Activated CD8-positive, alpha-beta memory T cell treated with anti-CD3 and anti-CD28 coated beads for 36 hours (primary cell): ENCODE measurements around the gene HHAT. TPM values are rescaled to one million over a fixed set of nuclear protein-coding genes. Genes with fewer than 3 reads are reported as not detected.
"Not testable (repeated sequence)": the region's sequence is repeated elsewhere in the genome, so short reads cannot be mapped to it uniquely, and the experiment has no call there.

Source experiments
- CTCF ChIA-PET: fragments of 350-600 bp; sonication (Branson Sonifier 250); formaldehyde crosslinking; loops from one replicate; lab custom pipeline; 2021; ENCODE audit warnings: antibody characterized with exemption; lab: Charles Lee
- POLR2A ChIA-PET: fragments of 350-600 bp; sonication (Branson Sonifier 250); formaldehyde crosslinking; loops from one replicate; lab custom pipeline; 2021; ENCODE audit warnings: antibody characterized with exemption; lab: Charles Lee
- total RNA-seq, 2 experiments: library from RNA; stranded (reverse); gene quantifications; one replicate each; pipeline ENCODE4 v1.2.3, GENCODE V29; 2021

The HHAT gene
- total RNA-seq, 2 experiments from 2014 or later, result 0.82 to 1.5 TPM

DNA sequence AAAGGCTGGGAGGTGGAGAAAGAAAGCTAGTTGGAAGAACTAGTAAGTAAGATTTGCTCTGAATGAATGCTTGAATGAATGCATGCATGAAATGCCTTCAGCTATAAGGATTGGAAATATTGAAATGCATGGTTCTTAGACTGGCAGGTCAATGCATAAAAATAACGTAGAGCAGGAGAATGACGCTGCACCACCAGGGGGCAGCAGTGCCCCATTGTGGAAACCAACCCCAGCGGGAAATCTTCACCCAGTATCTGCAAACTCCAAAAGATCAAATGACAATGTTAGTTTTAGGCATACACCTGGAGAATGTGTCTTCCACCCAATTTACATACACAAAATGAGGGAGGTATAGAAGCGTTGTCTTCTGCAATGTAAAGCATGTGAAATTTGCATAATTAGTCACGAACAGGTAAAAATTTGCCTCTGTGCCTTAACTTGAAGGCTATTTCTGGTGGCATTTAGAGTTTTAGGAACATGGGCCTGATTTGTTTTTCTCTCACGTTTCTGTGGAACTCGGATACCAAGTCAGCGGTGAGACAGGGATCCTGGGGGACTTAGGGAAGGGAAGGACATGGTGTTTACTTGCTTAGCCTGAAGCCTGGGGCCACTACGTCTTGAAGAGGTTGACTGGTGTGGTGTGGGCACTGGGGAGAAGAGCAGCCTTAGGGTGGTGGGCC, 78.6 kb downstream of the HHAT start:
- CTCF ChIA-PET, result interaction anchor here (0.6 to 1.3 kb wide), 6 partner anchors 40 to 728 kb away, joined by 3 to 6 read pairs (median 3); partner anchors contain the start of gene KCNH1
- POLR2A ChIA-PET, result no interaction called here

DNA sequence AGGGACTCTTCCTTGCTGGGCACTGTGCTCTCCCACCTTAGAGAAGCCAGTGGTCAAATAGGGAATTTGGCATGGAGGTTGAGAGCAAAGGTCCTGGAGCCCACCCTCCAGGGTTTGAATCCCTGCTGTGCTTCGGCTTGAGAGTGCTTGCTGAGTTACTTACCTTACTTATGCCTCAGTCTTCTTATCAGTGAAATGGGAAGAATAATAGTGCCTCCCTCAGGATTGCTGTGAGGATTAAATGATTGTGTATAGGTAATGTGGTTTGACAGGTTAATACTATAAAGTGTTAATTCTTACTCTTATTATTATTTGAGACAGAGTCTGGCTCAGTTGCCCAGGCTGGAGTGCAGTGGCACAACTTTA, 79.2 kb downstream of the HHAT start:
- ChIA-PET CTCF (interaction anchor here (0.6 to 2.0 kb wide), 3 partner anchors 11 to 726 kb away, joined by 3 to 9 read pairs (median 3); partner anchors contain the start of gene KCNH1), POLR2A (no interaction called here)

DNA sequence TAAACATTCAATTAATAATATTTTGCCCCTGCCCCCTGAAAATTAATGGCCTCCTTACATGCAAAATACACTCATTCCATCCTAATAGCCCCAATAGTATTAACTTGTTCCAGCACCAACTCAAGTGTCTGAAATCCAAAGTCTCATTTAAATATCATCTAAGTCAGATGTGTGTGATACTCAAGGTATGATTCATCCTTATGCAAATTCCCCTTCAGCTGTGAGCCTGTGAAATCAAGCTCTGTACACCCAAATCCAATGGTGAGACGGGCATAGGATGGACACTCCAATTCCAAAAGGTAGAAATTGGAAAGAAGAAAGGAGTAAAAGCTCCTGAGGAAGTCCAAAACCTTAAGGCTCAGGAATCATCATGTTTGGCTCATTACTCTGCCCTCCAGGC, 83.5 kb downstream of the HHAT start:
- CTCF ChIA-PET, result no interaction called here
- POLR2A ChIA-PET, result no interaction called here

DNA sequence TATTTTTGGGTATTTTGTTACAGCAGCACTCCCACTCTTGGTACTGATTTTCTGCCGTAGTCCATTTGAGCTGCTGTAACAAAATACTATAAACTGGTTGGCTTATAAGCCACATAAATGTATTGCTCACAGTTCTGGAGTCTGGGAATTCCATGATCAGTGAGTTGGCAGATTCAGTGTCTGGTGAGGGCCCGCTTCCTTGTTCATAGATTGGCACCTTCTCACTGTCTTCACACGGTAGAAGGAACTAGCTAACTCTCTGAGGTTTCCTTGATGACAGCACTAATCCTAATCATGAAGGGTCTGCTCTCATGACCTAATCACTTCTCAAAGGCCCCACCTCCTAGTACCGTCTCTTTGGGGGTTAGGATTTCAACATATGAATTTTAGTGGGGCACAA, 85.2 kb downstream of the HHAT start:
- POLR2A ChIA-PET, result no interaction called here
- CTCF ChIA-PET, result interaction anchor here (0.6 to 0.7 kb wide), 2 partner anchors 53 to 1358 kb away, joined by 3 to 5 read pairs; no protein-coding TSS in a partner anchor

DNA sequence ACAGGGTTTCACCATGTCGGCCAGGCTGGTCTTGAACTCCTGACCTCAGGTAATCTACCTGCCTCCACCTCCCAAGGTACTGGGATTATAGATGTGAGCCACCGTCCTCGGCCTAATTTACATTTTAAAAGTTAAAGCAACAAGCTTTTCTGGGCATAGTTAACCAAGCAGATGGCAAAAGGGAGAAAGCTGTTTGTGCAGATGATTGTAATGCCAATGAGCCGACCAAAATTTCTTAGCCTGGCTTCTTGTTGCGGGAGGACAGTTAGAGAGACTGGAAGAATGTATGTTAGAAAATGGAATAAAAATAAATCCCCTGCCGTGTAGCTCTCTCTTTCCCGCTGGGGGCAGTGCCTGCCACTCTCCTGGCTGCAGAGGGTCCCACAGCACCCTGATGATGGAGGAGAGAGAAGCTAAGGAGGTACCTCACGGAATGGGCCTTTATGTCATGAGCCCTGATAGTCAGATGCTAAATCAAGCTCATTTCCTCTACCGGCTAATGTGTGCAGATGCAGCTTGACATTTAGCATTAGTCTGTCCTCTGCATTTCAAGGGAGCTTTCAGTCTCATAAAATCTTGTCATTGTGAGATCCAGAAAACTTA, 87.2 kb downstream of the HHAT start:
- ChIA-PET CTCF (interaction anchor here (1.4 kb wide), 2 partner anchors 34 to 718 kb away, joined by 3 to 4 read pairs; partner anchors contain the start of gene KCNH1), POLR2A (no interaction called here)

DNA sequence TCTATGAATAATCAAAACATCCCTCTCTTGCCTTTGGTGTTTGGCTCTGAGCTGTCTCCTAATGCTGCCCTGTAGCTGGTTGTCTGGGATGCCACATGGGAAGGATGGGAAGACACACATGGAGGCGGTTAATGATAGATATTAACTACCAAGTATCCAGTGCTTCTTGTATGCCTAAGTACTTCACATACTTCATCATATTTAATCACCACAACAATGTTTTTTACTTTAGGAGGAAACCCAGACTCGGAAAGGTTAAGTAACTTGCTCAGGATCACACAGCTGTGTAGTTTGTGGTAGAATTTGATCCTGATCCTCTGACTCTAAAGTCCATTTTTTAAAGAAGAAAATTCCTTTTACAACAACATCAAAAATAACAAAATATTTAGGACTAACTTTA, 88.0 kb downstream of the HHAT start:
- ChIA-PET POLR2A (no interaction called here), CTCF (interaction anchor here (1.4 kb wide), 2 partner anchors 33 to 717 kb away, joined by 3 to 4 read pairs; partner anchors contain the start of gene KCNH1)

DNA sequence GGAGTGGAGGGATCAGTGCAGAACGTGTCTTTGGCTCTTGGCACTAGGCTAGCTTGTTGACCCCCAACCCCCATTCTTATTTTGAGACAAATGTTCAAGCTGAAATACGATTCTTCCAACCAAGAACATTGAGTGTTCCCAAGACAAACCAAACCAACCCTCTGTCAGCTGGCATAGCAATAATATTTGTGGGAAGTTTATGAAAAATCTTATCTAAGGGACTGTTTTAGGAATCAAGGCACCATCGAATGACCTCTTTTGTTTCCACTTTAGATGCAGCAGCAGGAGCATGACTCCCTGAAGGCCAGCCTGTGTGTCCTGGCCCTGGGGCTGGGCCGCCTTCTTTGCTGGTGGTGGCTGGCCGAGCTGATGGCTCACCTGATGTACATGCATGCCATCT, 89.2 kb downstream of the HHAT start:
- ChIA-PET POLR2A (no interaction called here), CTCF (interaction anchor here (1.2 kb wide), 1 partner anchor 9 kb away, joined by 3 read pairs; no protein-coding TSS in a partner anchor)

DNA sequence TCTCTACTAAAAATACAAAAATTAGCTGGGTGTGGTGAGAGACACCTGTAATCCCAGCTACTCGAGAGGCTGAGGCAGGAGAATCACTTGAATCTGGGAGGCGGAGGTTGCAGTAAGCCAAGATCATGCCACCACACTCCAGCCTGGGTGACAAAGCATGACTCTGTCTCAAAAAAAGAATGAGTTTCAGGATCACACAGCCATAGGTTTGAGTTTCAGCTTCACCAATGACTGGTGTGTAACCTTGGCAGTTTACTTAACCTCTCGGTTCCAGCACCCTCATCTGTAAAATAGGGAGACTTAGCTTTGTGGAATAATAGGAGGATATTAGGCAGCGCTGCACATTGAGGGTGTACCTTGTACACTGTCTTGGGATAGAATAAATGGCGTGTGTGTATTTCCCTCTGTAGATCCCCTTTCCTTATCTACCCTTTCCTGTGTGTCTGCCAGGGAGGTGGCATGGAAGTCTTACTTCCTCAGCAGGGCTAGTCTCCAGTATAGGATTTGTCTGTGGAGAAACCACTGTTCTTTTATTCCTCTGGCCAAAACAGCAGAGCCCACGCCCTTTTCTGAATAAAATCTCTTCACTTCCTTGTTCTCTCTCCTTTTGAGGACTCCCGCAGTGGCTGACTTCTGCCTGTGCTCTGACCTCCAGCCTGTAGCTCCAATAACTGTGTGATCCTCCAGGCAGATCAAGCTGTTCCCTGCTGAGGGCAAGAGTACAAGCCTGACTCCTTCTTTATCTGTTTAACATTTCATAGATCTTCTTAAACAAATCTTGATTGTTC, 90.4 kb downstream of the HHAT start:
- ChIA-PET POLR2A (no interaction called here), CTCF (interaction anchor here (1.2 kb wide), 1 partner anchor 11 kb away, joined by 3 read pairs; no protein-coding TSS in a partner anchor)

DNA sequence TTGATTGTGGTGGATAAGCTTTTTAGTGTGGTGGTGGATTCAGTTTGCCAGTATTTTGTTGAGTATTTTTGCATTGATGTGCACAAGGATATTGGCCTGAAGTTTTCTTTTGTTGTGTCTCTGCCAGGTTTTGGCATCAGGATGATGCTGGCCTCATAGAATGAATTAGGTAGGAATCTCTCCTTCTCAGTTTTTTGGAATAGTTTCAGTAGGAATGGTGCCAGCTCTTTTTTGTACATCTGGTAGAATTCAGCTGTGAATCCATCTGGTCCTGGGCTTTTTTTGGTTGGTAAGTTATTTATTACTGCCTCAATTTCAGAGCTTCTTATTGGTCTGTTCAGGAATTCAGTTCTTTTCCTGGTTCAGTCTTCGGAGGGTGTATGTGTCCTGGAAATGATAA, 98.0 kb downstream of the HHAT start:
- POLR2A ChIA-PET, CTCF ChIA-PET: not testable (repeated sequence)

DNA sequence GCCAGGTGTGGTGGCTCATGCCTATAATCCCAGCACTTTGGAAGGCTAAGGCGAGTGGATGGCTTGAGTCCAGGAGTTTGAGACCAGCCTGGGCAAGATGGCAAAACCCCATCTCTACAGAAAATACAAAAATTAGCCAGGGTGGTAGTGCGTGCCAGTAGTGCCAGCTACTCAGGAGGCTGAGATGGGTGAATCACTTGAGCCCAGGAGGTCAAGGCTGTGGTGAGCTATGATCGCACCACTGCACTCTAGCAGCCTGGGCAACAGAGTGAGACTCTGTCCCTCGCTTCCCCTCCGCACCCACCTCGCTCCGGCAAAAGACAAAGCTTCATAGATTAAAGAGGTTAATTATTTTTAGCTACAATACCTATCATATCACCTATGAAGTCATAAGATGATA, 100.0 kb downstream of the HHAT start:
- ChIA-PET POLR2A (no interaction called here), CTCF (no interaction called here)

DNA sequence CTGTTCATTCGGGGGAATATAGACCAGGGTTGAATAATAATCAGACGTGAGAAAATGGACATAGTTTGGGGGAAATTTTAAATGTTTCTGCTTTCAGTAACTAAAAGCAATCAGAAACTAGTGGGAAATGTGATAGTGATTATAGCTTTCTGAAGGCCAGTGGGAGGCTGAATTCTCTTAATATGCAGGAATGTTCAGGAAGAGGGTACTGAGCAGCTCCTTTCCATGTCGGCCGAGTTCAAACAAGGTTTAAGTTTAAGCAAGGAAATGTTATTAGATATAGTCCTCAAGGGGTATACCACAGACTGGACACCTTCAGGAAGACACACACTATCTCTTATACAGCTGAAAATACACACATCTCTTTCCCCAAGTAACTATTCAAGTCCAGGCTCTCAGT, 105.5 kb downstream of the HHAT start:
- ChIA-PET POLR2A (no interaction called here), CTCF (no interaction called here)

DNA sequence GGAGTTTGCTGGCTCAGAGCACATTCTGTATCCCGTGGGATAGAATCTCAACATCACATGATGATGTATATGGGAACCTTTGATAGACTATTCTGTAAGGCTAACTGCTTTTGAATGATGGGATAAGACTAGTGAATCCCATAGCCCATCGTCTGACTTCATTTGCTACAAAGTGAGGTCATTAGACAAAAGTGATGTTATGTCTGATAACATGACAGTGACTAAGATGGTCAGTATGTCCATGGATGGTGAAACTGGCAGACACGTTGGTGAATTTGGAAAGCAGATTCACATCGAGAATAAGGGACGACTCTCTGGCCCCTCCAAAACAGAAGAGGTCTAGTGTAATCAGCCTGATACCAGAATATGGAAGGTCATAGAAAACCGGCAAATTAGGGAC, 108.4 kb downstream of the HHAT start:
- ChIA-PET CTCF (no interaction called here), POLR2A (no interaction called here)

DNA sequence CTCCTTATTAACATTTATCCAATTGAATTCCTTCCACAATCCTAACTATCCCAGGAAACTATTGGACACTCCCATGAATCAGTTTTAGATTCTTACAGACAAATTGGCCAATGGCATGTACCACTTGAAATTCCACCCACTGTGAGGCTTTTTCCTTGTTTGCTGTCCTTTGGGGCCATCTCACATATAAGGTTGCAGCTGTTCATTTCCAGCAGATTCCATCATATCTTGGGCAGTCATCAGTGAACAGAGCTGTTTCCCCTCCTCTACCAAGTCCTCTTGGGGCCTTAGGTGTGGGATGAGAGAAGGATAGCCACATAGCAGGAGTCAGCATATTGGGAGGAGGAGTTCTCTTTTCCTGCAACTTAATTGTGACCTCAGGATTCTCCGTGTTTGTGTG, 109.1 kb downstream of the HHAT start:
- POLR2A ChIA-PET, result no interaction called here
- CTCF ChIA-PET, result no interaction called here

DNA sequence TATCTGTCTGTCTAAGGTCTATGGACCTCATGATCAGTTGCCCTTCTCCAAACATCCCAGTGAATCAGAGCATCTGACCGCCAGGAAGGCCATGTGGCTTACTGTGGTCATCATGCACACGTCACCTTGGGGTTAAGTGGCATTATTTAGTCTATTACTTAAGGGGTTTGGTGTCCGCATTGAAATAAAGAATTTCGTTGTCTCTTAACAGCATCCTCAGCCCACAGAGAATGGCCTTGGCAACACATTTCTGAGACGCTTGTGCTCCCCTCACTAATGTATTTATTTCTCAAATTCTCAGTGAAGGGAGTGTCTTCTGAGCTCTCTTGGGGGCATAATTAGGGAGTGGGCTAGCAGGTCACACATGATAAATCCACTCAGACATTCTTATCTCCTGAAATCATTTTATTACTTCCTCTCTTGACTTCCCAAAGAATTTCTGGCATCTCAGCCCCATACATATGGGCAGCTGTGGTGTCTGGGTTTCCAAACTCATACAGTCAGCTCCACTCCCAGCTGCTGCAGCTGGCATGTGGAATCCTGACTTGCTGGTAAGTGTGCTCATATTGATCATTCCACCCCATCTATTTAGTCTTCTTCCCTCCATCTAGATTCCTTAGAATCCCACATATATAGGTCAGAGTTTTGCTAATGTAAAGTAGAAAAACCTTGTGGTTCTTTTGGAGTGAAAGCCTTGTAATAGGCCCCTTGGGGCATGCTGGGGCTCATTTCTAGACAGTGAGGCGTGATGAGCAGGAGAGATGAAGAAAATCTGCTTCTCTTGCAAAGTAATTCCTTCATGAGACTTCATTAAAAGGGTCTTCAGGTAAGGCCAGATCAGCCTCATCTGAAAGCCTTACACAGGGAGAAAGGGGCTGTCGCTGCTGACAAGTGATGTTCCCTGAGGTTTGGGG, 110.5 kb downstream of the HHAT start:
- POLR2A ChIA-PET, result no interaction called here
- CTCF ChIA-PET, result interaction anchor here (0.7 to 2.3 kb wide), 2 partner anchors 695 to 1175 kb away, joined by 3 to 5 read pairs; partner anchors contain the start of gene KCNH1

DNA sequence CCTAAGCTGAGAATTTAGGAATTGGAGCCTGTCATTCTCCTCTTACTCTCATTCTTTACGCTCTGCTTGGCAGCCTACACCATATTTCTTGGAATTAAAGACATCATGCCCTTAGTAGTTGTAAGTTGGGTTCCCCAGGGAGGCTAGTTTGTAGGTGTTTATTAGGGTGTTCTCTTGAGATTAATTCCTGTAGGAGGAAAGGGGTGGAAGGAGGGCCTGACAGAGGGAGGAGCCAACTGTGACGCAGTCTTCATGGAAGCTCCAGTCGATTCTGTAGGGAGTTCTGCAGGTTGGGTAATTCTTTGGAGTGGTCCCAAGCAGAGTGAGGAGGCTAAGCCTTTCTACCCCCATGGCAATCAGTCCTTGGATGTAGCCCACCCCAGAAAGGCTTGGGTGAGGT, 111.4 kb downstream of the HHAT start:
- POLR2A ChIA-PET, result no interaction called here
- CTCF ChIA-PET, result interaction anchor here (0.7 to 2.3 kb wide), 2 partner anchors 694 to 1174 kb away, joined by 3 to 5 read pairs; partner anchors contain the start of gene KCNH1

DNA sequence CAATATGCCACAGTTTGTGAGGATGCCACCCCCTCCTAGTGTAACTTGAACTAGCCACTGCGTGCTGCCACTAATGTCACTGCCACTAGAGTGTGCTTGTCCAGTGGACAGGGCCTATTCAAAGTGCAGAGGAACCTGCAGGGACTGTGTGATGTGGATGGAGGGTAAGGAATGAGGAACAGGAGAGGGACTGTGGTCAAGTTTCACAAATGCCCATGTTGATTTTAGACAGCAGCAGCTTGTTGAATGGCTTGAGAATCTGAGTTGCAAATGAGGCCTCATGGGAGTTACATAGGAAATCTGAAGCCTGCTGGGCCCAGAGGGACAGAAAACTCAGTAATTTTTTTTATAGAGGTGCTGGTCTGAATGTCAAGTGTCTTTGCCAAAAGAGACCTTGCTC, 112.3 kb downstream of the HHAT start:
- CTCF ChIA-PET, result interaction anchor here (2.3 kb wide), 1 partner anchor 693 kb away, joined by 5 read pairs; the partner anchor contains the start of gene KCNH1
- POLR2A ChIA-PET, result no interaction called here

DNA sequence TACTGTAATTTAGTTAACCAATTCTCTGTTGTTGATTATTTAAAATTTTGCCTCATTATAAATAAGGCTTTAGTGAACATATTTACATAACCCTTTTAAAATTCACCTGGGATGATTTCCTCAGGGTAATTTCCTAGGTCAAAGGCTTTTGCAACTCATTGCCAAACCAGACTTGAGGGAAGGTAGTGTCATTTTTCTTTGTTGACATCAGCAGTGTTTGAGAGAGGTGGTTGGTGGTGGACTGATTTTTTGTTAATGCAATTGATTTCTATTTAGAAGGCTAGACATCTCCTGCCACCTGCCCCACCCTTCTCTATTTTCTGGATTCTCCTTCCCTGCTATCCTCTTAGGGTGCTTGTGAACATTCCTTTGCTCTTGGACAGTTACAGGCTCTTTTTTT, 116.8 kb downstream of the HHAT start:
- ChIA-PET POLR2A (no interaction called here), CTCF (interaction anchor here (0.7 to 3.3 kb wide), 2 partner anchors 689 to 932 kb away, joined by 3 to 17 read pairs; partner anchors contain the start of gene KCNH1)

DNA sequence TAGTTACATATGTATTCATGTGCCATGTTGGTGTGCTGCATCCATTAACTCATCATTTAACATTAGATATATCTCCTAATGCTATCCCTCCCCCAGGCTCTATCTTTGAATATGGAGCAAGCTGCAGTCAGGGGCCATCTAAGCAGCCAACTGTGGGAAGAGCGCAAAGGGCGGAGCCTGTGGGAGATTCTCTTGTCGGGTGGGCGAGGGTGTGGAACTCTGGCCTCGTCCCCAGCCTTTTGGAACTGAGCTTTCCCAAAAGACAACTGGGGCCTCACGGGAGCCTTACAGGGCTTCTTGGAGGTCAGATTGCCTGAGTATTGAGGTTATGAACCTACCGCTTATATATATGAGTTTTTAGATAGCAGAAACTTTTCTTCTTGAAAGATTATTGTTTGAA, 117.2 kb downstream of the HHAT start:
- ChIA-PET POLR2A (no interaction called here), CTCF (interaction anchor here (1.0 to 3.3 kb wide), 3 partner anchors 52 to 688 kb away, joined by 3 to 17 read pairs (median 4); partner anchors contain the start of gene KCNH1)
